SK-N-SH (cell line): ENCODE results near the gene RABEPK. TPM values are rescaled to one million over a fixed set of nuclear protein-coding genes. Genes with fewer than 3 reads are reported as not detected.

Experiments
- CTCF ChIA-PET: fragments of 300-600, 350-600 bp; formaldehyde crosslinking; extraction: SDS; loops from one replicate; lab custom pipeline; 2021; lab: Yijun Ruan, JAX
- POLR2A ChIA-PET: fragments of 350-600 bp; sonication (Branson Sonifier 250); formaldehyde crosslinking; extraction: SDS; loops from one replicate; lab custom pipeline; 2020; ENCODE audit warnings: antibody characterized with exemption, inconsistent platforms; lab: Yijun Ruan, JAX
- DNase-seq: peaks from one replicate; pipeline ENCODE4 v3.0.0; 2012
- H2AFZ ChIP-seq: fragments of 200-600 bp; sonication (generic); 2 replicates; pipeline ENCODE4 v1.8.1; 2016; ENCODE audit warnings: antibody characterized with exemption, mild to moderate bottlenecking, low read depth
- H3F3A ChIP-seq: fragments of 200-600 bp; sonication (generic); replicated peaks from 2 replicates; pipeline ENCODE3; 2016; ENCODE audit warnings: antibody characterized with exemption, mild to moderate bottlenecking; ENCODE audit not compliant: insufficient read depth
- H3K27ac ChIP-seq, 2 experiments: fragments of 200-500 bp in 1 of 2; fragments of 200-600 bp in 1 of 2; sonication (Bioruptor generic) in 1 of 2; sonication (generic), shearing (Covaris generic) in 1 of 2; 2 replicates each; pipeline versions ENCODE4 v1.5.1 to v1.6.1; 2014 to 2016; ENCODE audit warnings: low read depth in 2 of 2, inconsistent platforms in 1 of 2, low read length in 1 of 2, mild to moderate bottlenecking in 1 of 2, mixed read lengths in 1 of 2
- H3K27me3 ChIP-seq: fragments of 200-600 bp; sonication (generic), shearing (Covaris generic); 2 replicates; pipeline ENCODE4 v1.6.1; 2016; ENCODE audit warnings: mixed run types; ENCODE audit not compliant: insufficient read depth
- H3K36me3 ChIP-seq, 2 experiments: fragments of 200-500 bp in 1 of 2; fragments of 200-600 bp in 1 of 2; sonication (Bioruptor generic) in 1 of 2; sonication (generic) in 1 of 2; replicated peaks in 1 of 2; 2 replicates each; pipeline versions ENCODE3 to v1.5.1; 2014 to 2016; ENCODE audit warnings: low read length in 1 of 2, mild to moderate bottlenecking in 1 of 2; ENCODE audit not compliant: insufficient read depth in 2 of 2, control insufficient read depth in 1 of 2
- H3K4me1 ChIP-seq, 2 experiments: fragments of 200-500 bp in 1 of 2; fragments of 200-600 bp in 1 of 2; sonication (Bioruptor generic) in 1 of 2; sonication (generic), shearing (Covaris generic) in 1 of 2; 2 replicates each; pipeline versions ENCODE4 v1.5.1 to v1.6.1; 2014 to 2016; ENCODE audit warnings: low read depth in 1 of 2, low read length in 1 of 2, mixed run types in 1 of 2; ENCODE audit not compliant: insufficient read depth in 2 of 2, control insufficient read depth in 1 of 2
- H3K4me2 ChIP-seq: fragments of 200-600 bp; sonication (generic), shearing (Covaris generic); 2 replicates; pipeline ENCODE4 v1.6.1; 2017; ENCODE audit warnings: mixed run types
- H3K4me3 ChIP-seq, 2 experiments: fragments of 200-500 bp in 1 of 2; fragments of 200-600 bp in 1 of 2; sonication (Bioruptor generic) in 1 of 2; sonication (generic), shearing (Covaris generic) in 1 of 2; 2 replicates each; pipeline versions ENCODE4 v1.5.1 to v1.8.1; 2014 to 2016; ENCODE audit warnings: low read depth in 2 of 2, inconsistent platforms in 1 of 2, low read length in 1 of 2, mild to moderate bottlenecking in 1 of 2, mixed read lengths in 1 of 2, moderate library complexity in 1 of 2
- H3K79me2 ChIP-seq: fragments of 200-600 bp; sonication (generic); 2 replicates; pipeline ENCODE4 v1.8.1; 2017; ENCODE audit warnings: mild to moderate bottlenecking; ENCODE audit not compliant: insufficient read depth
- H3K9ac ChIP-seq: fragments of 200-600 bp; sonication (generic); 2 replicates; pipeline ENCODE4 v1.6.1; 2017; ENCODE audit warnings: mixed run types
- H3K9me2 ChIP-seq: fragments of 200-600 bp; sonication (generic); 2 replicates; pipeline ENCODE4 v1.6.1; 2017; ENCODE audit warnings: mixed run types
- H3K9me3 ChIP-seq: fragments of 200-600 bp; sonication (generic); 2 replicates; pipeline ENCODE4 v1.6.1; 2017; ENCODE audit warnings: mixed run types, mild to moderate bottlenecking, moderate library complexity
- H4K20me1 ChIP-seq: fragments of 200-600 bp; sonication (generic); 2 replicates; pipeline ENCODE4 v1.6.1; 2017; ENCODE audit warnings: mild to moderate bottlenecking, mixed run types; ENCODE audit not compliant: insufficient read depth
- CTCF ChIP-seq: fragments of 200-600 bp; sonication (generic); IDR thresholded peaks from 2 replicates; pipeline ENCODE4 v1.6.1; 2017; ENCODE audit warnings: antibody characterized with exemption, mild to moderate bottlenecking, moderate library complexity
- GATA2 ChIP-seq: sonication (generic); formaldehyde crosslinking; IDR thresholded peaks from 2 replicates; pipeline ENCODE4 v1.5.0; 2020; ENCODE audit warnings: mild to moderate bottlenecking, missing genetic modification reagents
- RAD21 ChIP-seq: IDR thresholded peaks from 2 replicates; pipeline ENCODE4 v1.6.1; 2012; ENCODE audit warnings: mild to moderate bottlenecking, low read length
- RCOR1 ChIP-seq: fragments of 150-350 bp; IDR thresholded peaks from 2 replicates; pipeline ENCODE4 v1.6.1; 2017; ENCODE audit warnings: antibody characterized with exemption, low read length
- REST ChIP-seq: IDR thresholded peaks from 2 replicates; pipeline ENCODE4 v1.6.1; 2012; ENCODE audit warnings: mild to moderate bottlenecking, low read depth, low read length, moderate library complexity
- RXRA ChIP-seq: IDR thresholded peaks from 2 replicates; pipeline ENCODE4 v1.4.0; 2012; ENCODE audit warnings: low read depth, mild to moderate bottlenecking, borderline replicate concordance
- SMC3 ChIP-seq: IDR thresholded peaks from 2 replicates; pipeline ENCODE4 v1.6.1; 2012; ENCODE audit warnings: low read depth, low read length, improper control_type of control experiment
- WGBS: methylation state at CpG from one replicate; pipeline ENCODE4 v1.1.6; 2017; ENCODE audit warnings: low lambda C conversion rate; 5-methylcytosine and 5-hydroxymethylcytosine counted together
- polyA plus RNA-seq, 3 experiments: library from polyadenylated mRNA; depleted of rRNA; stranded (reverse); fragments of >200 nt; gene quantifications; 2 replicates each; pipeline ENCODE4 v1.2.3, GENCODE V29; 2012

The RABEPK gene
- polyA plus RNA-seq, 1 of the 3 experiments (the other 2 are of a cell fraction), result 55.1 TPM

GRCh38 chr9:125255781-125256391 lies 55.5 kb downstream of the RABEPK start:
- POLR2A ChIA-PET, result interaction anchor here (2.4 kb wide), 1 partner anchor 15 kb away, joined by 20 read pairs; the partner anchor contains the start of gene HSPA5

More at GRCh38 chr9:125255781-125256391, 55.5 kb downstream of the RABEPK start:
- H3K36me3 ChIP-seq, result no peaks in the 10 kb centered on the region
- CTCF ChIA-PET, result interaction anchor here (0.6 to 1.9 kb wide), 15 partner anchors 13 to 1235 kb away, joined by 3 to 11 read pairs (median 4); no protein-coding TSS in a partner anchor
- no peak for TF ChIP-seq GATA2
- TF ChIP-seq RAD21, result peak; percentile 76
- TF ChIP-seq REST, result no peak
- TF ChIP-seq CTCF, result peak; percentile 60
- peak; percentile 36; the same call in 1 of the 2 replicates for TF ChIP-seq SMC3
- no peak for TF ChIP-seq RCOR1
- no peak for TF ChIP-seq RXRA
- TF ChIP-seq, all 33 proteins: peak for 3
- 57% methylated on average over 2 of the region's 2 CpGs for WGBS
- no peaks in the 10 kb centered on the region for H4K20me1 ChIP-seq
- H3K9me2 ChIP-seq, result no peaks in the 10 kb centered on the region
- H3K4me2 ChIP-seq, result no peak overlapping the region
- no peak overlapping the region for H3K4me3 ChIP-seq
- H3K4me1 ChIP-seq, result no peaks in the 10 kb centered on the region
- H3K9me3 ChIP-seq, result no peaks in the 10 kb centered on the region
- no peak overlapping the region for H2AFZ ChIP-seq
- H3F3A ChIP-seq, result no peaks in the 10 kb centered on the region
- H3K79me2 ChIP-seq, result no peaks in the 10 kb centered on the region
- no peak overlapping the region for H3K9ac ChIP-seq
- no peak overlapping the region for H3K27ac ChIP-seq
- peak; percentile 67 for DNase-seq
- no peaks in the 10 kb centered on the region for H3K27me3 ChIP-seq
